GM19324 (cell line): Measurements from ENCODE around the gene FAM174C.

Experiments used
- ATAC-seq: cut with Tn5 transposase; IDR thresholded peaks from one replicate; pipeline ENCODE4 v1.9.1; 2021; ENCODE audit warnings: mild to moderate bottlenecking, moderate library complexity; ENCODE audit not compliant: unreplicated experiment, low FRiP score

FAM174C gene

DNA sequence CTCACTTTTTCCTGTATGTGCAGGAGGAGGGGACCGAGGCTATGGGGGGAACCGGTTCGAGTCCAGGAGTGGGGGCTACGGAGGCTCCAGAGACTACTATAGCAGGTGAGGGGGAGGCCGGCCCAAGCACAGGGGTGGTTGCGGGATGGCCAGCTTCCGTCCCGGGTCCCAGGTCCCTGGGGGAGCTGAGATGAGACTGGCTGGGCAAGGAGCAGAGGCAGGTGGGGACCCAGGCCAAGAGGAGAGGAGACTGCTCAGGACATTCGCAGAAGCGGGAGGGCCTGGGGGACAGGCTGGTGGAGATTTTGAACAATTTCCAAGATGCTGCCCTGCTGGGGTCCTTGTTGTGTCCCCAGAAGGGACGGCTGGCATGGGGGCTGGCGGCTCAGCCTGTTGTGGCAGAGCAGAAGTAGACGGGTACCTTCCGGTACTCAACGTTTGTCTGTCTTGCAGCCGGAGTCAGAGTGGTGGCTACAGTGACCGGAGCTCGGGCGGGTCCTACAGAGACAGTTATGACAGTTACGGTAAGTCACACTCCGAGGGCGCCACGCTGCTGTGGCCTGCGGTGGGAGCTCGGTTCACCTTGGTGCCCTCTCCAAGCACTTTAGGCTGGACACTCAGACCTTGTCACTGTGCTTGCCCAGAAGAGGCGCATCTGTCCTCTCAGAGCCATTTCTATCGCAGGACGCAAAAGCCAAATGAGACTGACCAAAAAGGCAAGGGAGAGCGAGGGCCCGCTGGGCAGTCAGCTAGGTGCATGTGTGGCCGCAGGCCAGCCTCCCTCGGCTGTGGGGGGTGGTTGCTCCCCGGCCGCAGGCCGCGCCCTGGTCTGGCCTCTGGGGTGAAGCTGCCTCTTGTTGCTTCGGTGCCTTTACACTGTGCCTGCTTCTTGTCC, 3.6 kb upstream of the FAM174C start:
- no peak for ATAC-seq

DNA sequence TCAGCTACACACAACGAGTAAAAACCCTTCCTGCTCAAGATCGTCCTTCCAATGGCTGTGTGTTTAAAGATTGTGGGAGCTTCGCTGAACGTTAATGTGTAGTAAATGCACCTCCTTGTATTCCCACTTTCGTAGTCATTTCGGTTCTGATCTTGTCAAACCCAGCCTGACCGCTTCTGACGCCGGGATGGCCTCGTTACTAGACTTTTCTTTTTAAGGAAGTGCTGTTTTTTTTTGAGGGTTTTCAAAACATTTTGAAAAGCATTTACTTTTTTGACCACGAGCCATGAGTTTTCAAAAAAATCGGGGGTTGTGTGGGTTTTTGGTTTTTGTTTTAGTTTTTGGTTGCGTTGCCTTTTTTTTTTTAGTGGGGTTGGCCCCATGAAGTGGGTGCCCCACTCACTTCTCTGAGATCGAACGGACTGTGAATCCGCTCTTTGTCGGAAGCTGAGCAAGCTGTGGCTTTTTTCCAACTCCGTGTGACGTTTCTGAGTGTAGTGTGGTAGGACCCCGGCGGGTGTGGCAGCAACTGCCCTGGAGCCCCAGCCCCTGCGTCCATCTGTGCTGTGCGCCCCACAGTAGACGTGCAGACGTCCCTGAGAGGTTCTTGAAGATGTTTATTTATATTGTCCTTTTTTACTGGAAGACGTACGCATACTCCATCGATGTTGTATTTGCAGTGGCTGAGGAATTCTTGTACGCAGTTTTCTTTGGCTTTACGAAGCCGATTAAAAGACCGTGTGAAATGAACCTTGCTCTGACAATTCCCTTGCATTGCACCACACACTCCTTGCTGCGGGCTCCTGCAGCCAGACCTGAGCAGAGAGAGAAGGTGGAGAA, 2.7 kb upstream of the FAM174C start:
- ATAC-seq, result no peak

- no peak for ATAC-seq
Observed at GRCh38 chr19:1273263-1274041, 1.9 kb upstream of the FAM174C start.

GRCh38 chr19:1274081-1274851, 1.1 kb upstream of the FAM174C start:
- no peak for ATAC-seq

DNA sequence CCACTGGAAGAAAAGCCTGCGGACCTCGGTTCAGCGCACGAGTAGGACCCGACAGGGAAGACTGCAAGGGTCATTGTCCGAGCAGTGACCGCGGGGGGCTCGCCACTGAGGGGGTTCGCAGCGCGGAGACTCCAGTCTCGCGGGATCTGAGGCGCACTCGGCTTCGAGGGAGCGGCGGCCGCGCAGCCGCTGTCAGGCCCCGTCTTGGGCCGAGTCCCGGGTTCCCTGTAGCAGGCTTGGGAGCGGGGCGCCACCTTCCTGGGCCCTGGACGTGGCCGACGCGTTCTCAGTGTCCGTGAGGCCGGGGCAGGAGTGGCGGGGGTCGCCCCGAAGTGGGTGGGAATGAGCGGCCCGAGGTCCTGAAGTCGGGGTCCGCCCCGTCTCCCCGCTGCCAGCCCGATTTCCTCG, 474 bp upstream of the FAM174C start:
- no peak for ATAC-seq

DNA sequence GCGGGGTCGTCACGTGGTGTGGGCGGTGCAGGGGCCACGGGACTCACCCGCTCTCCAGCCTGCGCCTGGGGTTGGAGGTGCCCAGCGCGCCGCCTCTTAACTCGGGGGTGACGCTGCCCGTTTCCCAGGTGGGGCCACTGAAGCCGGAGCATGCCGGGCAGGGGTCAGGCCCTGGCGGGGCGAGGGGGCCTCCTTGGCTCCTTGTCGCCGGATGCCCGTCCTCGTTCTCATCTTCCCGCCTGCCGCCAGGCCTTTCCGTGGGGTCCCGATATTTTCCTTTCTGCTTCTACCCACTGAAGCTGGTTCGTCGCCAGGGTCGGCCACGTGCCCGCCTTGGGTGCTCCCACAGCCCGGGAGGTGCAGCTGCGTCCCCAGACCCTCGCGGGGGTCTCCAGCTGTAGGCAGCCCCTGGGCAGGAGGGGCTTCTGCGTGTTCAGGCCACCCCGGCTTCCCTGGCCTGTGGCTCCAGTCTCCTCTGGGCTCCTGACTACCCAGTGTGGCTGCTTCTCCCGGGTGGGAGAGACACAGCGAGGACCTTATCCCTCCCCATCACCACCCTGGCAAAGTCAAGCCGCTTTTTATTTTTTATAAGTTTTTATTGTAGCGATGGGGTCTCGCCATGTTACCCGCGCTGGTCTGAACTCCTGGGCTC, 772 bp downstream of the FAM174C start:
- ATAC-seq, result no peak

DNA sequence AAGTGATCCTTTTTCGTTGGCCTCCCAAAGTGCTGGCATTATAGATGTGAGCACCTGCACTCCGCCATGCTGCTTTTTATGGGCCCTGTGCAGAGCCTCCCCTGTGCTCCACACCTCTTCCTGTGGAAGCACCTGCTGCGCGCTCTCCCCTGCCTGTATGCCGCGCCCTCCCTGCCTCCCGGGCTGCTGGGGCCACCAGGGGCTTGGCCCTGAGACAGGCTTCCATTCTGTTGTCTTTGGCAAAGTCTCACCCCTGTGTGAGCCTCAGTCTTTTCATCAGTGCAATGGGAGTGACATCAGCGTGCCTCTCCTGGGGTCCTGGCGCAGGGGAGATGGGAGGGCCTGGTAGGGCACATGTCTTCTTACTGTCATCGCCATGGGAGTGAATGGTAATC, 1.3 kb downstream of the FAM174C start:
- ATAC-seq, result no peak

GRCh38 chr19:1277061-1277460, 1.7 kb downstream of the FAM174C start:
- ATAC-seq, result no peak

DNA sequence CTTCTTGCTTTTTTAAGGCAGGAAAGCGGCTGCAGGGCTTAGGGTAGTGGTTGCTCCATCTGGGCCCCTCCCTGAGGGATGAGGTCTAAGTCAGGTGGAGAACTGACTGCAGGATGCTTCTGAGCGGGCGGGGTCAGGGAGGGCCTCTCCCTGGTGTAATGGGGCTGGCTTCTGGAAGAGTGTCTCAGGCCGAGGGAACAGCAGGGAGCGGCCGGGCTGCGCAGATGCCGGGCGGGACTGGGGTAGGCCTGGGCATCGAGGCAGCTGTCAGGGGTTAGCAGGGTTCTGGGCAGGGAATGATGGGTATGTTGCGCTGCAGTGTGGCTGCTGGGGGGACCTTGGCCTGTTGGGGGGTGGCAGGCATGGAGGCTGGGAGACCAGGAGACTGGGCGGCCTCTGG, 2.7 kb downstream of the FAM174C start:
- ATAC-seq, result no peak

DNA sequence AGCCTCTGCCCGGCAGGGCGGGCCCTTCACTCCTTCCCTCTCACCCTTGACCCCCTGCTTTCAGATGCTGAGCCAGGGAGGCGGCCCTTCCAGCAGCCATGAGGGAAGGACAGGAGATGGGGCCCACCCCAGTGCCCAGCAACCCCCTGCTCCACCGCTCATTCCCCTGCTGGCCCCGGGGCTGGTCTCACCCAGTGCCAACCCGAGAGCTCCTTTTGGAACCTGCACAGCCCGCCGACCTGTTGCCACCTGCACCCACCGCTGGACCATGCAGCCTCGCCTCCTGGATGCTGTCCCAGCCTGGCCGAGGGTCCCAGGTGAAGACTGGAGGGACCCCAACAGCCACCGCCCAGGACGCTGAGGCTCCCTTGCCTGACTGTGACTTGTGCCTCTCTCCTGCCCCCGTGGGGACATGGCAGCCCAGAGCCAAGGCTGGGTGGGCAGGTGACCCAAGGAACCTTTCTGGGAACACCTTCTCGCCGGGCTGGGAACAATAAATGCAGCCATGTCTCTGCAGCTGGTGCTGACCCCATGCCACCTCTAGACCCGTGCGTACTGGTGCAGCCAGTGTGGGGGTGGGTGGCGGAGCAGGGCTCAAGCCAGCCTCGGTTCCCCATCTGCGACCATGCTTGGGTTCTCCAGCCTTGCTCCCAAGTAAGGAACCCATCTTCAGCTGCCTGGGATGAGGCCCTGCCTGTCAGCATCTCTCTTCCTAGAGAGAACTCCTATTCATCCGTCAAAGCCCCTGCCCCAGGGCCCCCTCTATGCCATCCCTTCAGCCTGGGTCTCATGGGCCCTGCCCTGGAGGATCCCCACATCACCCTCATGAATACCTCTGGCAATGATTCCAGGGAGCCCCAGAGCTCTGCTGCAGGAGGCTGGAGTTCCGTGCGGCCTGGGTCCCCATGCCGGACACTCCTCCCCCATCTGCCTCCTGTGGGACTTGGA, 3.7 kb downstream of the FAM174C start:
- ATAC-seq, result no peak

DNA sequence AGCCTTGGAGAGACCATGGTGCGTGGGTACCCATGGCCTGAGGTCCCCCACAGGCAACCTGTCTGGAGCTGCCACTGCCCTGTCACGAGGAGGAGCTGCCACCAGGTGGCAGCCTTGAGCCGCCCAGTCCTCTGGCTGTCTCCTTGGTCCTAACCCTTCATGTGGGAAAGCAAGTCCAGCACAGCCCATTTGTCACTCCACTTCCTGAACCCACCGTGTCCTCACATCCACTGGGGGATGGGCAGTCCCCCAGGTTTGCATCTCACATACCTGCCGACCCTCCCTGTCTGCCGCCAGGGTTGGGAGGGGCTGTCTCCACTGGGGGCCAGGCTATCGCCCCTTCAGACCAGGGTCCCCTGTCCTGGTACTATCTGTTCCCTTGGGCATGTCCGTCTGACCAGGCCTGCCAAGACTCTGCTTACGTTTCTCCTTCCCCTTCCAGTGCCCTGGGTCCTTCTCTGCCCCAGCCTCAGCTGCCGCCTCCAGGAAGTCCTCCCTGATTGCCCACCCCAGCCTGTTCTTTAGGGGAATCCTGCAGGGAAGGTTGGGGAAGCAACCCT, 4.5 kb downstream of the FAM174C start:
- ATAC-seq, result no peak

DNA sequence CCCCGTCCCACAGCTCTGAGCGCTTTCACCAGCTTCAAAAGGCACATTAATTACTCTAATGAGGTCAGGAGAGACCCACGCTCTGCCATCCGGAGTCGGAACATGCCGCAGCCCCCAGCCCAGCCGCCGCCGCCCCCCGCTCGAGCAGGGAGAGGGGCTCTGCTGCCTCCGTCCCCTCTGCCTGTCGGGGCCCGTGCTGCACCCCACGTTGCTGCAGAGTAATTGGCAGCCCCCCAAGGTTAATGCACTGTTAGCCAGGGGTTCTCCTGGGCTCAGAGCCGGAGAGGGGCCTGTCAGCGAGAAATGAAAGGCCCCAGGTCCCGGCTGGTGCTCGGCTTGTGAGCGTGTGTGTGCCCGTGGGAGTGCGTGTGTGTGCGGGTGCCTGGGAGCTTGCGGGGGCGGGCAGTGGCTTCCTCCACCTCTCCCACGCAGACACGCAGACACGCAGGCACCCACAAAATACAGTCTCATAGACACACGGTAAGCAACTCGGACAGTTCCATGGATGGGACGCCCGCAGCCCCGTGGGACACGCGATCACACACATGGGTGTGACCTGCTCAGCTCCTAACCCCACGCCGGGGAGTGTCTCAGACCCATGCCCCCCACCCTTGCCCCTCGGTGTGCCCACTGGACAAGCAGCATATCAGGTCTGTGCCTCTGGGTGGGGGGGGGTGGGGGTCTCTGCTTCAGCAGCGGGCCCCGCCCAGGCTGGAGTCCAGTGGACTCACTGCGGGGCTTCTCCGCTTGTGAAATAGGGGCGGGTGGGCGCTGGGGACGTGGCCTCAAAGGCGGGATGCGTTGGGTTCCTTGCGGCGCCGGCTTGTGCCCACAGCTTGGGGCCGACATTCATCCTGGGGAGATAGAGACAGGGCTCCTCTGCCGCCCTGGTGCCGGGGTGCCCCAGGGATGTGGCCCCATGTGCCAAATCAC, 5.6 kb downstream of the FAM174C start:
- no peak for ATAC-seq

DNA sequence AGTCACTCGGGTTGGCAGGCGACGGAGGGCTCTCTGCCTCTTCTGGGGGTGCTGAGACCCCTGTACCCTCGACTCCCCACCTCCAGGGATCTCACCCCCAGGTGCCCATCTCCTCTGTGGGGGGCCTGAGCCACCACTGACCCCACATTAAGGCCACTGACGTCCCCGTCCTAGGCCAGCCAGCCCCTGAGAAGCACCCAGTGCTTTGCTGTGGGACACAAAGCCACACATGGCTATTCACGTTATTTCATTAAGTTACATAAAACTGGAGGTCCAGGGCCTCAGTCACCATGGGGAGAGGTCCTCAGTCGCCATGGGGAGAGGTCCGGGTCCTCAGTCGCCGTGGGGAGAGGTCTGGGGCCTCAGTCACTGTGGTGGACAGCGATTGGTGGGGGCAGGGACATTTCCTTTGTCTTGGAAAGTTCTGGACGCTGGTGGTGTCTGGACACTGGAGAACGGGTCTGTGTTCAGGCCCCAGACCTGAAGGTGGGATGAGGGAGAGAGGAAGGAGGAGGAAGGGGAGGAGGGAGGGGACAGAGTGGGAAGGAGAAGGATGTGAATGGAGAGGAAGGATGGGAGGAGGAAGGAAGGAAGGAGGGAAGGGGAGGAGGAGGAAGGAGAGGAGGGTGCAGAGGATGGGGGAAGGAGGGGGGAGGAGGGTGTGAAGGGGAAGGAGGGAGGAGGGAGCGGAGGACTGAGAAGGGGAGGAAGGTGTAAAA, 6.4 kb downstream of the FAM174C start:
- no peak for ATAC-seq

GRCh38 chr19:1282588-1283206, 7.4 kb downstream of the FAM174C start:
- ATAC-seq, result no peak

- ATAC-seq, result no peak
Observed at GRCh38 chr19:1283207-1283916, 8.0 kb downstream of the FAM174C start.

DNA sequence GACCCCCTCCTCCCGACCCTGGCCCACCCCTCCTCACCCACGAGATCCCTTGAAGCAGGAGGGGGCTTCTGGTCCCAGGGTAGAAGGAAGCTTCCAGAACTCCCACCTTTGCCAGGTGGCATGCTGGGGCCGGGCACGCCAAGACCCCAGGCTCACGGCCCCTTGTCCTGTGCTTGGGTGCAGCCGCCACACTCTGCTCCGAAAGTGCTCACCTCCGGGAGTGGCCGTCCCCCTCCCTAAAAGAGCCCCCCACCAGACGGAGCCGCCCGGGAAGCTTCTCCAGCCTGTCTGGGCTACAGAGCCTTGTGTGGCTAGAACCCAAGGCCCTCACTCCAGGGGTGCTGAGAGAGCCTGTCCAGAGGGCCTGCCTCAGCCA, 8.6 kb downstream of the FAM174C start:
- no peak for ATAC-seq
